SK-N-SH treated with all-trans-retinoic acid at 6 μM for 48 hours (cell line): Measurements from ENCODE around the gene MEP1A.

Experiments used
- ATAC-seq: fragments of 200-7000 bp; cut with Tn5 transposase; 3 replicates; pipeline ENCODE4 v1.9.1; 2020; ENCODE audit warnings: mild to moderate bottlenecking, moderate library complexity
- ARNTL ChIP-seq: fragments of 450-650 bp; formaldehyde crosslinking; IDR thresholded peaks from 2 replicates; pipeline ENCODE4 v1.5.0; 2020; ENCODE audit warnings: low read depth, mild to moderate bottlenecking, moderate library complexity, borderline replicate concordance
- BACH2 ChIP-seq: fragments of 250-450 bp; sonication (Bioruptor Pico); IDR thresholded peaks from 2 replicates; pipeline ENCODE4 v1.9.0; 2021; ENCODE audit warnings: mild to moderate bottlenecking, borderline replicate concordance
- CREB5 ChIP-seq: fragments of 250-450 bp; sonication (Bioruptor Pico); IDR thresholded peaks from 2 replicates; pipeline ENCODE4 v1.5.1; 2020; ENCODE audit warnings: low read depth, mild to moderate bottlenecking, moderate library complexity
- ESRRG ChIP-seq: fragments of 250-450 bp; sonication (Bioruptor Pico); IDR thresholded peaks from 2 replicates; pipeline ENCODE4 v1.6.1; 2021; ENCODE audit warnings: mild to moderate bottlenecking
- GLIS3 ChIP-seq: fragments of 250-450 bp; sonication (Bioruptor Pico); IDR thresholded peaks from 2 replicates; pipeline ENCODE4 v1.5.0; 2020; ENCODE audit warnings: mild to moderate bottlenecking, moderate library complexity
- ISL1 ChIP-seq: fragments of 250-450 bp; sonication (Bioruptor Pico); IDR thresholded peaks from 2 replicates; pipeline ENCODE4 v2.1.2; 2022; ENCODE audit warnings: mild to moderate bottlenecking, moderate library complexity
- OSR1 ChIP-seq: fragments of 250-450 bp; sonication (Bioruptor Pico); IDR thresholded peaks from 2 replicates; pipeline ENCODE4 v1.8.0; 2022; ENCODE audit warnings: moderate library complexity, mild to moderate bottlenecking, inconsistent platforms
- PPARA ChIP-seq: fragments of 250-450 bp; sonication (Bioruptor Pico); IDR thresholded peaks from 2 replicates; pipeline ENCODE4 v1.5.0; 2020; ENCODE audit warnings: mild to moderate bottlenecking, borderline replicate concordance
- SNAI2 ChIP-seq: fragments of 250-450 bp; sonication (Bioruptor Pico); IDR thresholded peaks from 2 replicates; pipeline ENCODE4 v1.5.0; 2020; ENCODE audit warnings: mild to moderate bottlenecking, moderate library complexity
- TCF4 ChIP-seq: fragments of 250-450 bp; sonication (Bioruptor Pico); IDR thresholded peaks from 2 replicates; pipeline ENCODE4 v1.8.0; 2021; ENCODE audit warnings: mild to moderate bottlenecking, moderate library complexity, borderline replicate concordance
- TOX ChIP-seq: fragments of 250-450 bp; sonication (Bioruptor Pico); IDR thresholded peaks from 2 replicates; pipeline ENCODE4 v1.8.0; 2021; ENCODE audit warnings: mild to moderate bottlenecking, moderate library complexity, borderline replicate concordance
- ZC3H10 ChIP-seq: fragments of 250-450 bp; sonication (Bioruptor Pico); IDR thresholded peaks from 2 replicates; pipeline ENCODE4 v1.5.1; 2021; ENCODE audit warnings: mild to moderate bottlenecking, moderate library complexity
- ZFP3 ChIP-seq: fragments of 250-450 bp; sonication (Bioruptor Pico); IDR thresholded peaks from 2 replicates; pipeline ENCODE4 v1.5.0; 2020; ENCODE audit warnings: mild to moderate bottlenecking, moderate library complexity
- ZNF565 ChIP-seq: fragments of 450-650 bp; formaldehyde crosslinking; conservative IDR thresholded peaks from 2 replicates; pipeline ENCODE4 v1.5.0; 2020; ENCODE audit warnings: low read depth, mild to moderate bottlenecking, moderate library complexity
- ZNF70 ChIP-seq: fragments of 450-650 bp; formaldehyde crosslinking; IDR thresholded peaks from 2 replicates; pipeline ENCODE4 v1.5.0; 2020; ENCODE audit warnings: mild to moderate bottlenecking, moderate library complexity
- ZNF8 ChIP-seq: fragments of 450-650 bp; formaldehyde crosslinking; IDR thresholded peaks from 2 replicates; pipeline ENCODE4 v1.5.0; 2020; ENCODE audit warnings: mild to moderate bottlenecking, moderate library complexity
- TF ChIP-seq, protein P1 (sequence below): fragments of 250-450 bp; sonication (Bioruptor Pico); IDR thresholded peaks from 2 replicates; pipeline ENCODE4 v1.5.0; 2020; ENCODE audit warnings: mild to moderate bottlenecking, moderate library complexity
- TF ChIP-seq, protein P2 (sequence below): fragments of 250-450 bp; sonication (Bioruptor Pico); IDR thresholded peaks from 2 replicates; pipeline ENCODE4 v1.8.0; 2020; ENCODE audit warnings: mild to moderate bottlenecking, moderate library complexity, borderline replicate concordance
- TF ChIP-seq, protein P3 (sequence below): fragments of 250-450 bp; sonication (Bioruptor Pico); IDR thresholded peaks from 2 replicates; pipeline ENCODE4 v1.5.1; 2021; ENCODE audit warnings: mild to moderate bottlenecking, moderate library complexity

The MEP1A gene

DNA sequence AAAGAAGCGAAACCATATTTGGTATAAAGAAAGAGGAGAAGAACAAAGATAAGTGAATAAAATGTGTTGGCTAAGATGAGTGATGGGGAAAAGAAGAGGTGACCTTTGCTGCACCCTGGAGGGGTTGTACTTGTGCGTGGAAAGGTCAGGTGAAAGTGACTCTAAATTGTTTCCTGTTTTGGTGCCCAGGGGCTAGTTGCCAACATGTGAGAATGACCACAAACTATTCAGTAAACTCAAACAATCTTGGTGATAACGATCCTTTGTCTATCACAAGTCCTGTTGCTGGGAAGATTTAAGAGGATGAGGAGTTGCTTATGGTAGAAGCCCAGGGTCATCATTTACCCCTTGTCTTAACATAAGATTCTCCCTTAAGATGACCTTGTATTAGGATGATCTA is 70.6 kb downstream of the MEP1A start:
- TF ChIP-seq PPARA (CRISPR knock-in tag) (no peak), TCF4 (CRISPR knock-in tag) (no peak), TOX (no peak), SNAI2 (no peak), ZNF565 (CRISPR knock-in tag) (no peak), ZFP3 (CRISPR knock-in tag) (no peak)
- TF ChIP-seq, protein P1, sequence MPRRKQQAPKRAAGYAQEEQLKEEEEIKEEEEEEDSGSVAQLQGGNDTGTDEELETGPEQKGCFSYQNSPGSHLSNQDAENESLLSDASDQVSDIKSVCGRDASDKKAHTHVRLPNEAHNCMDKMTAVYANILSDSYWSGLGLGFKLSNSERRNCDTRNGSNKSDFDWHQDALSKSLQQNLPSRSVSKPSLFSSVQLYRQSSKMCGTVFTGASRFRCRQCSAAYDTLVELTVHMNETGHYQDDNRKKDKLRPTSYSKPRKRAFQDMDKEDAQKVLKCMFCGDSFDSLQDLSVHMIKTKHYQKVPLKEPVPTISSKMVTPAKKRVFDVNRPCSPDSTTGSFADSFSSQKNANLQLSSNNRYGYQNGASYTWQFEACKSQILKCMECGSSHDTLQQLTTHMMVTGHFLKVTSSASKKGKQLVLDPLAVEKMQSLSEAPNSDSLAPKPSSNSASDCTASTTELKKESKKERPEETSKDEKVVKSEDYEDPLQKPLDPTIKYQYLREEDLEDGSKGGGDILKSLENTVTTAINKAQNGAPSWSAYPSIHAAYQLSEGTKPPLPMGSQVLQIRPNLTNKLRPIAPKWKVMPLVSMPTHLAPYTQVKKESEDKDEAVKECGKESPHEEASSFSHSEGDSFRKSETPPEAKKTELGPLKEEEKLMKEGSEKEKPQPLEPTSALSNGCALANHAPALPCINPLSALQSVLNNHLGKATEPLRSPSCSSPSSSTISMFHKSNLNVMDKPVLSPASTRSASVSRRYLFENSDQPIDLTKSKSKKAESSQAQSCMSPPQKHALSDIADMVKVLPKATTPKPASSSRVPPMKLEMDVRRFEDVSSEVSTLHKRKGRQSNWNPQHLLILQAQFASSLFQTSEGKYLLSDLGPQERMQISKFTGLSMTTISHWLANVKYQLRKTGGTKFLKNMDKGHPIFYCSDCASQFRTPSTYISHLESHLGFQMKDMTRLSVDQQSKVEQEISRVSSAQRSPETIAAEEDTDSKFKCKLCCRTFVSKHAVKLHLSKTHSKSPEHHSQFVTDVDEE (CRISPR knock-in tag): no peak
- TF ChIP-seq, all 23 proteins: peak for 0
- no peak for ATAC-seq

- TF ChIP-seq ISL1 (CRISPR knock-in tag) (no peak), ESRRG (CRISPR knock-in tag) (no peak), ZNF8 (CRISPR knock-in tag) (no peak), BACH2 (CRISPR knock-in tag) (no peak), TCF4 (CRISPR knock-in tag) (no peak), ZNF70 (CRISPR knock-in tag) (no peak), ZNF565 (CRISPR knock-in tag) (no peak), PPARA (CRISPR knock-in tag) (no peak), ARNTL (no peak), GLIS3 (no peak), ZFP3 (CRISPR knock-in tag) (no peak)
- TF ChIP-seq, protein P2, sequence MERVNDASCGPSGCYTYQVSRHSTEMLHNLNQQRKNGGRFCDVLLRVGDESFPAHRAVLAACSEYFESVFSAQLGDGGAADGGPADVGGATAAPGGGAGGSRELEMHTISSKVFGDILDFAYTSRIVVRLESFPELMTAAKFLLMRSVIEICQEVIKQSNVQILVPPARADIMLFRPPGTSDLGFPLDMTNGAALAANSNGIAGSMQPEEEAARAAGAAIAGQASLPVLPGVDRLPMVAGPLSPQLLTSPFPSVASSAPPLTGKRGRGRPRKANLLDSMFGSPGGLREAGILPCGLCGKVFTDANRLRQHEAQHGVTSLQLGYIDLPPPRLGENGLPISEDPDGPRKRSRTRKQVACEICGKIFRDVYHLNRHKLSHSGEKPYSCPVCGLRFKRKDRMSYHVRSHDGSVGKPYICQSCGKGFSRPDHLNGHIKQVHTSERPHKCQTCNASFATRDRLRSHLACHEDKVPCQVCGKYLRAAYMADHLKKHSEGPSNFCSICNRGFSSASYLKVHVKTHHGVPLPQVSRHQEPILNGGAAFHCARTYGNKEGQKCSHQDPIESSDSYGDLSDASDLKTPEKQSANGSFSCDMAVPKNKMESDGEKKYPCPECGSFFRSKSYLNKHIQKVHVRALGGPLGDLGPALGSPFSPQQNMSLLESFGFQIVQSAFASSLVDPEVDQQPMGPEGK (CRISPR knock-in tag): no peak
- no peak for ATAC-seq
Measured at GRCh38 chr6:46865221-46865620, 72.0 kb downstream of the MEP1A start.

- ATAC-seq: no peak
Measured at GRCh38 chr6:46867411-46867810, 74.2 kb downstream of the MEP1A start.

More at GRCh38 chr6:46867411-46867810, 74.2 kb downstream of the MEP1A start:
- TF ChIP-seq, protein P1 (CRISPR knock-in tag): no peak
- no peak for TF ChIP-seq CREB5 (CRISPR knock-in tag)
- no peak for TF ChIP-seq ZNF8 (CRISPR knock-in tag)
- no peak for TF ChIP-seq TCF4 (CRISPR knock-in tag)
- no peak for TF ChIP-seq PPARA (CRISPR knock-in tag)
- no peak for TF ChIP-seq OSR1
- TF ChIP-seq, protein P3, sequence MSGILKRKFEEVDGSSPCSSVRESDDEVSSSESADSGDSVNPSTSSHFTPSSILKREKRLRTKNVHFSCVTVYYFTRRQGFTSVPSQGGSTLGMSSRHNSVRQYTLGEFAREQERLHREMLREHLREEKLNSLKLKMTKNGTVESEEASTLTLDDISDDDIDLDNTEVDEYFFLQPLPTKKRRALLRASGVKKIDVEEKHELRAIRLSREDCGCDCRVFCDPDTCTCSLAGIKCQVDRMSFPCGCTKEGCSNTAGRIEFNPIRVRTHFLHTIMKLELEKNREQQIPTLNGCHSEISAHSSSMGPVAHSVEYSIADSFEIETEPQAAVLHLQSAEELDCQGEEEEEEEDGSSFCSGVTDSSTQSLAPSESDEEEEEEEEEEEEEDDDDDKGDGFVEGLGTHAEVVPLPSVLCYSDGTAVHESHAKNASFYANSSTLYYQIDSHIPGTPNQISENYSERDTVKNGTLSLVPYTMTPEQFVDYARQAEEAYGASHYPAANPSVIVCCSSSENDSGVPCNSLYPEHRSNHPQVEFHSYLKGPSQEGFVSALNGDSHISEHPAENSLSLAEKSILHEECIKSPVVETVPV: no peak
- TF ChIP-seq GLIS3: no peak
- TF ChIP-seq ZC3H10: no peak
